ENCODE data around the gene ZNF783.

DNA sequence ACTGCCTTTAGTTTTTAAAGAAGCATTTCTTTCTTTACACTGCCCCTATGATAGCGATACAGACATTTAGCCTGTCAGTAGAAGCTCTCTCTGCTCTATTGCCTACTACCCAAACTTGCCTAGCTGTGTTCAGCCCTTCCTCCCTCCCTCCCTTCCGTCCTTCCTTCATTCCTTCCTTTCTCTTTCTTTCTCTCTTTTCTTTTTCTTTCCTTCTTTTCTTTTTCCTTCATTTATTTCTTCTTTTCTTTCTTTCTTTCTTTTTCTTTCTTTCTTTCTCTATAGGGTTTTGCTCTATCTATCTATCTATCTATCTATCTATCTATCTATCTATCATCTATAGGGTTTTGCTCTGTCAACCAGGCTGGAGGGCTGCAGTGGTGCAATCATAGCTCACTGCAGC is 29.6 kb upstream of the ZNF783 start:
- TF ChIP-seq, protein P1, sequence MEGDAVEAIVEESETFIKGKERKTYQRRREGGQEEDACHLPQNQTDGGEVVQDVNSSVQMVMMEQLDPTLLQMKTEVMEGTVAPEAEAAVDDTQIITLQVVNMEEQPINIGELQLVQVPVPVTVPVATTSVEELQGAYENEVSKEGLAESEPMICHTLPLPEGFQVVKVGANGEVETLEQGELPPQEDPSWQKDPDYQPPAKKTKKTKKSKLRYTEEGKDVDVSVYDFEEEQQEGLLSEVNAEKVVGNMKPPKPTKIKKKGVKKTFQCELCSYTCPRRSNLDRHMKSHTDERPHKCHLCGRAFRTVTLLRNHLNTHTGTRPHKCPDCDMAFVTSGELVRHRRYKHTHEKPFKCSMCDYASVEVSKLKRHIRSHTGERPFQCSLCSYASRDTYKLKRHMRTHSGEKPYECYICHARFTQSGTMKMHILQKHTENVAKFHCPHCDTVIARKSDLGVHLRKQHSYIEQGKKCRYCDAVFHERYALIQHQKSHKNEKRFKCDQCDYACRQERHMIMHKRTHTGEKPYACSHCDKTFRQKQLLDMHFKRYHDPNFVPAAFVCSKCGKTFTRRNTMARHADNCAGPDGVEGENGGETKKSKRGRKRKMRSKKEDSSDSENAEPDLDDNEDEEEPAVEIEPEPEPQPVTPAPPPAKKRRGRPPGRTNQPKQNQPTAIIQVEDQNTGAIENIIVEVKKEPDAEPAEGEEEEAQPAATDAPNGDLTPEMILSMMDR (optimal IDR thresholded peaks at IDR 0.05 in 1 of 3, IDR thresholded peaks at IDR 0.05 in 1 of 3, conservative IDR thresholded peaks at IDR 0.05 in 1 of 3; ENCODE audit: extremely low read depth in 1 of 3, insufficient read depth in 2 of 3, low read length in 3 of 3) = no peak
- TF ChIP-seq EZH2 (IDR thresholded peaks at IDR 0.05; ENCODE audit: low read length) = no peak
